22Rv1 (cell line): ENCODE results near the gene CCDC200.

Experiments used
- ZFX ChIP-seq: fragments of 450-650 bp; IDR thresholded peaks from 2 replicates; pipeline ENCODE4 v1.6.1; 2017; ENCODE audit warnings: antibody characterized with exemption, borderline replicate concordance
- TF ChIP-seq, protein P1 (sequence below): fragments of 450-650 bp; IDR thresholded peaks from 2 replicates; pipeline ENCODE4 v1.5.1; 2017; ENCODE audit warnings: mild to moderate bottlenecking

GRCh38 chr17:43217614-43218087 lies 10.8 kb downstream of the CCDC200 start:
- TF ChIP-seq, protein P1, sequence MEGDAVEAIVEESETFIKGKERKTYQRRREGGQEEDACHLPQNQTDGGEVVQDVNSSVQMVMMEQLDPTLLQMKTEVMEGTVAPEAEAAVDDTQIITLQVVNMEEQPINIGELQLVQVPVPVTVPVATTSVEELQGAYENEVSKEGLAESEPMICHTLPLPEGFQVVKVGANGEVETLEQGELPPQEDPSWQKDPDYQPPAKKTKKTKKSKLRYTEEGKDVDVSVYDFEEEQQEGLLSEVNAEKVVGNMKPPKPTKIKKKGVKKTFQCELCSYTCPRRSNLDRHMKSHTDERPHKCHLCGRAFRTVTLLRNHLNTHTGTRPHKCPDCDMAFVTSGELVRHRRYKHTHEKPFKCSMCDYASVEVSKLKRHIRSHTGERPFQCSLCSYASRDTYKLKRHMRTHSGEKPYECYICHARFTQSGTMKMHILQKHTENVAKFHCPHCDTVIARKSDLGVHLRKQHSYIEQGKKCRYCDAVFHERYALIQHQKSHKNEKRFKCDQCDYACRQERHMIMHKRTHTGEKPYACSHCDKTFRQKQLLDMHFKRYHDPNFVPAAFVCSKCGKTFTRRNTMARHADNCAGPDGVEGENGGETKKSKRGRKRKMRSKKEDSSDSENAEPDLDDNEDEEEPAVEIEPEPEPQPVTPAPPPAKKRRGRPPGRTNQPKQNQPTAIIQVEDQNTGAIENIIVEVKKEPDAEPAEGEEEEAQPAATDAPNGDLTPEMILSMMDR: no peak
- no peak for TF ChIP-seq ZFX
